T47D (cell line): ENCODE measurements around the gene SORCS1.
A peak's percentile ranks its signal among the peaks of the same experiment; 100 is the strongest.

Source experiments
- DNase-seq, 2 experiments: peaks; one replicate each; pipeline versions ENCODE4 v3.0.0 to v3.0.0-alpha.2; 2011 to 2012; ENCODE audit warnings: low read depth in 1 of 2, low spot score in 1 of 2
- JUND ChIP-seq: IDR thresholded peaks from 2 replicates; pipeline ENCODE4 v1.6.1; 2012; ENCODE audit warnings: low read depth
- in situ Hi-C: cut with HindIII; loops from 2 replicates; pipeline ENCODE4 v1.10.0; 2016; ENCODE audit warnings: low sequenced_read_pairs, low pct_unique_long_range_greater_than_20kb

SORCS1 gene

DNA sequence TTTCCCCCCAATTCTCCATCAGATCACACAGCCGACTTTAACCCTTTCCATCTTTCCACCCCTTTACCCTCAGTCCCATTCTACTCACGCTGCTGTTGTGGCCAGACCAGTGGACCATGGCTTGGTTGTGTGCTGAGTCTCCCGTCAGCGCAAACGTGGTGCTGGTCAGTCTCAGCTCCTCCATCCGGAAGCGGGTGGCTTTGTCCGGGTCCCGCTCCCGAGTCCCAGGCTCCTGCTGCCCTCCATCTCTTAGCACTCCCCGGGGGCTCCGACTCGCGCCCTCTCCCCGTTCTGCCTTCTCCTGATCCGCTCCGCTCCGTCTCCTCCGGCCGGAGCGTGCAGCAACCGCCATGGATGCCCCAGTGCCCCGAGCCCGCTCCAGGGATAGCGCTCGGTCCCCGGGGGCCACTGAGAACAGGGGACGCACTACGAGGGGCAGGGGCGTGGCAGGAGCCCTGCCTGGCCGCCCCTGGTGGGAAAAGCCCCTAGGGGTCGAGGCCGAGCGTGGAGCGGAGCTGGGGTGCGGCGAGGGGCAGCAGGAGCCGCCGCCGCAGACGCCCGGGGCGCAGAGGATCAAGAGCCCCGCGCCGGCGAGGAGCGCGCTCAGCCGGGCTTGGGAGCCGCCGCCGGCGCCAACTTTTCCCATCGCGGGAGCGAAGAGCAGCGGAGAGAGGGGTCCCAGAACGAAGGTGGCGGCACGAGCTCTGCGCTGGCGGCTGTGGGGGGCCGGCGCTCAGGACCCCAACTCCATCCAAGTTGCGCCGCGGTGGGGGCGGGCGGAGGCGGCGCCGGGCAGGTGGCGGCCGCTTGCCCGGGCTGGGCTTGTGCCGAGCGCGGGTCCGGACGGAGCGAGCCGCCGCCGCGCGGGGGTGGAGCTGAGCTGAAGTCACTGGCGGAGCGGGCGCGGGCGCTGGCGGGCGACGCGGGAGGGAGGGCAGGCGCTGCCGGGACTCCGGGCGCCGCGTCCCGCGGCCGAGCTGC, at the start of gene SORCS1:
TSS of gene SORCS1 (minus strand) at position 826 of the 981 bp plus-strand sequence.
- TF ChIP-seq JUND, result no peak
- in situ Hi-C loops, result no loop called here
- DNase-seq, result peak; percentile 28

GRCh38 chr10:107214261-107214660, 49.8 kb upstream of the SORCS1 start:
- DNase-seq, result no peak
- in situ Hi-C loops, result no loop called here
- no peak for TF ChIP-seq JUND

DNA sequence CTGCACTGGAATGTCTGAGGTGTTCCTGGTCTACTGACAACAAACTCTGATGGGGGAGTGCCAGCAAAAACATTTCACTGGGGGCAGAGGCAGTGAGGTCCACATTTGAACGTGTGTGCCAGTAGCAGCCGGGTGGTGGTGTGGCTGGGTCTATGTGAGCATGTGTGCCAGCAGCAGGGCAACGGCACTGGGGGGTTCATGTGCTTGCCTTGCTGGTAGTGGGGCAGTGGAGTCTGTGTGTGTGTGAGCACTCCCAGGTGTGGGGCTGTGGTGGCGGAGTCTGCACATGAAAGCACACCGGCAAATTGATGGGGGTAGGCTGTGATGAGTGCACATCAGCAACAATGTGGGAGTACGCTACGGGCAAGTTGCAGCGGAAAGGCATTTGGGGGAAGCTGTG, 49.4 kb upstream of the SORCS1 start:
- in situ Hi-C loops, result no loop called here

GRCh38 chr10:107206833-107207232, 42.3 kb upstream of the SORCS1 start:
- DNase-seq, result no peak
- TF ChIP-seq JUND, result no peak
- in situ Hi-C loops, result no loop called here

More for the DNA sequence above, 49.4 kb upstream of the SORCS1 start:
- no peak for DNase-seq
- TF ChIP-seq JUND, result no peak

DNA sequence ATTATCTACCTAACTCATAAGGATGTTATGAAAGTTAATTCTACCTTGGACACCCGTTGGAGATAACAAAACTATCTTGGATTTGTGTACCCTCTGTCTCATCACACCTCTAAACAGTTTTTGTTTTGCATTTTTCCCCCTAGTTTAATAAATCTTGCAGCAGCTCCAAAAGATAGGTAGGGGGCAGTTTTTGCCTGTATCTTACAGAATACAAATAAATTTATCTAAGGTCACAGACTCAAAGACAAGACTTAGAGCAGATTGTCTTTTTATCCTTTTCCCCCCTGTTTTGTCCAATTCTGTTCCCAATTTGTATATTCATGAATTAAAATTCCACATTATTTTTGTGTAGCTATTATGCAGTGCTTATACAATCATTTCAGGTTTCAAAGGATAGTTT, 5.0 kb upstream of the SORCS1 start:
- TF ChIP-seq JUND, result no peak
- DNase-seq, result no peak
- in situ Hi-C loops, result no loop called here

DNA sequence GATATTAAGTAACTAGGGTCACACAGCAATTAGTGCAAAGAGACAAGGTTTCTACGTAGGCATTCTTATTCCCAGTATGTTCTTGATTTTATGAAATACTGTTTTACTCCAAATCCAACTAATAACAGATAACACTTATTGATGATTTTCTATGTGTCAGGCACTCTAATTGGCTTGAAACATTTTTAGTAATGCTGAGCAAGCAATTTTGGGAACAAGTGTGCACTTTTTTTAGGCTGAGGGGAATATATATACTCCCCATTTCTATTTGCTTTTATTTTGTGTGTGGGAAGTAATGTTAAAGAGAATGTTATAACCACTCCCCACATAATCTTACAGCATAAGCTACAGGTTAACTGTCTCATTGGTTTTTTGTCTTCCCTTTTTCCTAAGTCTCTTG, 4.2 kb upstream of the SORCS1 start:
- DNase-seq, result no peak
- in situ Hi-C loops, result no loop called here
- TF ChIP-seq JUND, result no peak

- DNase-seq, result no peak
- no peak for TF ChIP-seq JUND
- in situ Hi-C loops, result no loop called here
Measured at GRCh38 chr10:107166403-107166802, 1.9 kb upstream of the SORCS1 start.

DNA sequence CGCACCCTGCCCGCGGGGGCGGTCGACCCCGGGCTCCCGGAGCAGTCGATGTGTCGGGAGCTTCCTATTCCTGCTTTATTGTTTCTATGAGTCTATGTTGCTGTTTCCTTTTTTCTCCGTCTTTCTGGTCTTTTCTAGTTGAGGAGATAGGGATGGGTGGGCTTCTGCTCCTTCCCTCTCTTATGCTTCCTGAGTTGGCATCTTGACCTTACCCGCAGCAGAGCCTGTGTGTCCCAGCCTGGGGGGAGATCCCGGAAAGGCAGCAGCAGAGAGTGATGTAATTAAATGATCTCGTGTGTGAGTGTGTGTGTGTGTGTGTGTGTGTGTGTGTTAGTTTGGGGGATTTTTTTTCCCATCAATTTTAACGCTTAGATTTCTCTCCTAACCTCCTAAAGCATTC, 486 bp upstream of the SORCS1 start:
- TF ChIP-seq JUND, result no peak
- in situ Hi-C loops, result no loop called here
- no peak for DNase-seq

DNA sequence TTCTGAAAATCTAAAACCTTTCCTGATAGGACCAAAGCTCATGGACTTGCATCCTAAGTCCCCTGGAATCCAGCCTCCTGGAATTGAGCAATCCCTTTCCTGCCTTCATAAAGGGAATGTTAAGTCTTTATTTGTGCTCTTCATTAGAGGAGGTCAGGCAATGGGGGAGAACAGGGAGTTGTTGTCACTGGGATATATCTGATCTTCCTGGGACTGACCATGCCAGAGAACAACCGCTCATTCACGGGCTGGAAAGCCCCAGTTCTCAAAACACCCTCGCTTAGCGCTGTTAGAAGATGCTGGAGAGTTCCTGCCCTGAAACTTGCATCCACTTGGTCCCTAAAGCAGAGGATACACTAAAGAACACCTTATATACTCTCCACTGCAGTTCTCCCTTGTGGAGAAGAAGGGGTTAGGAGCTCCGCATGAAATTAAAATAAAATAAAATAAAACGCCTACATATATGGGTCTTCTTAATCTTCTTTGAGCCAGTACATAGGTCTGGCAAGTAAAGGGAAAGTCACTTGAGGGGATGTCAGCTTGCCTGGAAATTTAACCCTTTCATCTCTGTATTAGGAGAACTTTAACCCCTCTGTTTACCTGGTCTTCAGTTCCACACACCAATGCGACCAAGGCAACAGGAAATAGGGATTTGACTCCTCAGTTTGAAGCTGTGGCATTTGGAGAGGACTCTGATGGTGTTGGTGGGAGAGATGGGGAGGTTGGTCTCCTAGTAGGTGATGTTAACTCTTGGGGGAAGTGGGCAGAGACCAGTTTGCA, 1.2 kb downstream of the SORCS1 start:
- no peak for TF ChIP-seq JUND
- DNase-seq, result no peak

DNA sequence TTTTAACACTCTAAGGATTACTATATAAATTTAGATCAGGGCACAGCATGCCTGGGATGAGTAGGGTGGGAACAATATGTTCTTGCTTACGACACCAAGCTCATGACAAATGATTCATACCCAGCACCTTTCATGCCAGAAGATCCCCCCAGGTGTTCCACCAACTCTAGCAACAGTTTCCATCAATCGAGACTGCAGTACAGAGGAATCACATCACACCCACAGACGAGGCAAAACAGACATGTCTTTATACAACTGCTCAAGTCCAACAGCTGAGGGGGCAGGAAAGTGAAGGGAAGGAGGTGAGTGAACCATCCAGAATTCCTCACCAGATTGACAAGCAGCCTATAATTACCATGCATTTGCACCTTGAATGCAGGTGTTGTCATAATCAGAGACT, 3.6 kb downstream of the SORCS1 start:
- in situ Hi-C loops, result no loop called here
- no peak for DNase-seq
- no peak for TF ChIP-seq JUND

More for the DNA sequence above, 1.2 kb downstream of the SORCS1 start:
- in situ Hi-C loops, result no loop called here

DNA sequence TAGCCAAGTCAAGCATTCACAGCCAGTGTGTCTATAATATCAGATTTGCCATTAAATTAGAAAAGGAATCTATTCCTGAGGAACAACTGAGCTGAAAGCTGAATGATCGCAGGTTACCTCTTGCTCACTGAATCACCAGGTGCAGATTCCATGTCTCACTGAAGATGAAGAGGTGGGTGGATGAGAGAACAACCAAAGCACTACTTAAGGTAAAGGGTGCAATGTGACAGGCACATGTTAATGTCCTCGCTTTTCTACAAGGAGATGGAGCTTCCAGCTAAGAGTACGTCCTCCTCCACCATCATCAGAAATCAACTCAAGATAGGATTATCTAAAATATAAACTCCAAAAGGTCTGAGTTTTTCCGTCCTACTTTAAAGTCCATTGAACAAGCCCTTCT, 4.6 kb downstream of the SORCS1 start:
- in situ Hi-C loops, result no loop called here
- DNase-seq, result no peak

GRCh38 chr10:107157071-107157470, 7.4 kb downstream of the SORCS1 start:
- no peak for TF ChIP-seq JUND
- in situ Hi-C loops, result no loop called here
- no peak for DNase-seq

More for the DNA sequence above, 4.6 kb downstream of the SORCS1 start:
- TF ChIP-seq JUND, result no peak

DNA sequence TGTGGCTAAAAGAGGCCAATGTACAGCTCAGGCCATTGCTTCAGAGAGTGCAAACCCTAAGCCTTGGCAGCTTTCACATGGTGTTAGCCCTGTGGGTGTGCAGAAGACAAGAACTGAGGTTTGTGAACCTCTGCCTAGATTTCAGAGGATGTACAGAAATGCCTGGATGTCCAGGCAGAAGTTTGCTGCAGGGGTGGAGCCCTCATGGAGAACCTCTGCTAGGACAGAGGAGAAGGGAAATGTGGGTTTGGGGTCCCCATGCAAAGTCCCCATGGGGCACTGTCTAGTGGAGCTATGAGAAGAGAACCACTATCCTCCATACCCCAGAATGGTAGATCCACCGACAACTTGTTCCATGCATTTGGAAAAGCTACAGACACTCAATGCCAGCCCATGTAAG, 12.4 kb downstream of the SORCS1 start:
- TF ChIP-seq JUND, result no peak
- in situ Hi-C loops, result no loop called here
- no peak for DNase-seq
